Astrocyte of the cerebellum (primary cell): ENCODE data around the gene PRPH.

Experiments used
- DNase-seq: peaks from one replicate; pipeline ENCODE4 v3.0.0-alpha.2; 2011; ENCODE audit warnings: low read depth
- H3K4me3 ChIP-seq: 2 replicates; pipeline ENCODE4 v1.5.1; 2011; ENCODE audit warnings: mild to moderate bottlenecking, low read depth, low read length, moderate library complexity
- CTCF ChIP-seq: IDR thresholded peaks from 2 replicates; pipeline ENCODE4 v1.5.1; 2012; ENCODE audit warnings: low read length, low read depth, moderate library complexity, mild to moderate bottlenecking; ENCODE audit errors: missing control alignments
- in situ Hi-C: cut with HindIII; loops from 2 replicates; pipeline ENCODE4 v1.10.0; 2017; ENCODE audit warnings: low sequenced_read_pairs

Gene PRPH

DNA sequence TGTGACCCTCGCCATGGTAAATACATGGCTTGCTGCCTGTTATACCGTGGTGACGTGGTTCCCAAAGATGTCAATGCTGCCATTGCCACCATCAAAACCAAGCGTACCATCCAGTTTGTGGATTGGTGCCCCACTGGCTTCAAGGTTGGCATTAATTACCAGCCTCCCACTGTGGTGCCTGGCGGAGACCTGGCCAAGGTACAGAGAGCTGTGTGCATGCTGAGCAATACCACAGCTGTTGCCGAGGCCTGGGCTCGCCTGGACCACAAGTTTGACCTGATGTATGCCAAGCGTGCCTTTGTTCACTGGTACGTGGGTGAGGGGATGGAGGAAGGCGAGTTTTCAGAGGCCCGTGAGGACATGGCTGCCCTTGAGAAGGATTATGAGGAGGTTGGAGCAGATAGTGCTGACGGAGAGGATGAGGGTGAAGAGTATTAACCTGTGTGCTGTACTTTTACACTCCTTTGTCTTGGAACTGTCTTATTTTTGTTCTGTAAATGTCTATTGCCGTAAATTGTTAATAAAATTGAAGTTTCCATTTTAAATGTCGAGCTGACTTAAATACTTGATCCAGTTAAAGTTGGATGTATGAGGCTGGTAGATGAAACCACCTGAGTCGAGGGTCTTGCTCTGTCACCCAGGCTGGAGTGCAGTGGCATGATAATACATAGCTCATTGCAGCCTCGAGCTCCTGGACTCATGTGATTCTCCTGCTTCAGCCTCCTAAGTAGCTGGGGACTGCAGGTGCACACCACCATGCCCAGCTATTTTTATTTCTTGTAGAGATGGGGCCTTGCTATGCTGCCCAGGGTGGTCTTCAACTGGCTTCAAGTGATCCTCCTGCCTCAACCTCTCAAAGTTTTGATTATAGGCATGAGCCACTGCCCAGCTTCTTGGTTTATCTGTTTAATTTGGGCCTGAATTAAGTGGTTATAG lies 21.9 kb upstream of the PRPH start:
- H3K4me3 ChIP-seq: no peak overlapping the region
- no peak for TF ChIP-seq CTCF
- DNase-seq: no peak
- in situ Hi-C loops: no loop called here

GRCh38 chr12:49273726-49274395 lies 21.1 kb upstream of the PRPH start:
- in situ Hi-C loops: no loop called here
- H3K4me3 ChIP-seq: no peak overlapping the region
- no peak for DNase-seq
- TF ChIP-seq CTCF: no peak

DNA sequence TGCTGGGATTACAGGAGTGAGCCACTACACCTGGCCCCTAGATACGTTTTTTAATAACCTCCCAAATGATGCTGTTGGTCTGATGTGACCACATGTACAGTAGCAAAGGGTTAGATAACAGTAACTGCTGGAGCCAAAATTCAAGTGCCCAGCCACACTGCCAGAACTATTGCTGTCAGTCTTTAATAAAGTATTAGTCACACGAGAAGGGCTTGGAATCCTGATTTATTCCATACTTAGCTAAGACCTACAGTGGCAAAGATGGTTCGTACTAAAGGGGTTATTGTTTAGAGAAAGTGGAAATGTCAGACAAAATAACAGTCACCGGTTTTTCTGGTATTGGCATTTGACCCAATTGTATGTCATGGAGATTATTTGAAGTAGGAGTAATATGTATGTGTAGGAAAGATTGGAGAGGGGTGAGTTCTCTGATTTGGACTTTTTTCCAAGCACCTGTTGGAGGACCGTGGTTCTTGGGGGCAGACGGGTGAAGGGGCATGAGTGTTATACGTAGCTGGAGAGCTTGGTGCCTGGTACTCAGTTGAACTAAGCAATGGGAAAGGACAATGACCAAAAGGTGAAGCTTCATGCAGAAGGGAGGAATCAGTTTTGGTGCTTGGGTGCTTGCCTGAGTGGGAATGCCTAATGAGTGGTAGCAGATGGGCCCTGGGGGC lies 20.4 kb upstream of the PRPH start:
- TF ChIP-seq CTCF: no peak
- no peak overlapping the region for H3K4me3 ChIP-seq
- in situ Hi-C loops: no loop called here
- no peak for DNase-seq

- no peak for TF ChIP-seq CTCF
- no peak overlapping the region for H3K4me3 ChIP-seq
- in situ Hi-C loops: no loop called here
- no peak for DNase-seq
Observed at GRCh38 chr12:49276304-49277290, 18.4 kb upstream of the PRPH start.

- H3K4me3 ChIP-seq: no peak overlapping the region
- in situ Hi-C loops: no loop called here
- TF ChIP-seq CTCF: no peak
Observed at GRCh38 chr12:49277466-49277865, 17.5 kb upstream of the PRPH start.

More at GRCh38 chr12:49277466-49277865, 17.5 kb upstream of the PRPH start:
- no peak for DNase-seq
